DOHH2 (cell line): ENCODE data around the gene SPRY1.

Source experiments
- EZH2phosphoT487 ChIP-seq: fragments of 200-600 bp; sonication (generic); IDR thresholded peaks from 2 replicates; pipeline ENCODE4 v1.6.1; 2017; ENCODE audit warnings: borderline replicate concordance, mild to moderate bottlenecking, antibody characterized with exemption, low read length, moderate library complexity, mixed read lengths
- TF ChIP-seq, protein P1 (sequence below): fragments of 200-600 bp; sonication (generic); IDR thresholded peaks from one replicate; pipeline ENCODE4 v1.5.1; 2014; ENCODE audit warnings: antibody characterized with exemption, mild to moderate bottlenecking, low read depth, low read length; ENCODE audit not compliant: poor library complexity, severe bottlenecking

DNA sequence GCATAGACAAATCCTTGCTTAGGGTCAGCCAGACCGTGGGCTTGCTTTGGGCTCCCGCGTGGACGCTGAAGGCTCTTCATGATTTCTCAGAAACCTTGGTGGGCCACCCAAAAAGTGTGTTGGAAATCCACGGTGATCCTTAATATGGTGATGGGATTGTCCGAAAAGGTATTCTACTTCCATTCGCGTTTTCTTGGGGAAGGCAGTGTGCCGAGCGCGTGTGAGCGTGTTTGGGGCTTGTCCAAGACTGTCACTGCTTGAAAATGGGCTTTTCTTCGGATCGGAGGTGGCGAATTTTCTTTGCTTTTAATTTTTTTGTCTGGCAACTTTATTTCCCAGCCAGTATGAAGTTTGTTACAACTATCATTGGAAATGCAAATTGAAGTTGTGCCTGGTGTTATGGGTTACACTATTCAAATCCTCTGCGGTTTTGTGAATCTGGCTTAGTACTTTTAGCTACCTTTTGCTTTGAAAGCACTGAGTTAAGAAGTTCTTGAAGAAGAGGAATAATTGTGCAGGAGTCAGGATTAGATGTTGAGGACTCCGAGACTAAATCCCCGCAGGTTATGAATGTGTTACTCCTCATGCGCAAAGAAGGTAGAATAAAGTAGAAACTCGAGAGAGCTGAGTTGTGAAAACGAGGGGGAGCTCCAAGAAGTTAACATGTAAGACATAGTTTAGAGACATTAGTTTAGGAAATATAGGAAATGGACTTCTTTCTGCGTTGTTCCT is 3.2 kb downstream of the SPRY1 start:
- TF ChIP-seq, protein P1, sequence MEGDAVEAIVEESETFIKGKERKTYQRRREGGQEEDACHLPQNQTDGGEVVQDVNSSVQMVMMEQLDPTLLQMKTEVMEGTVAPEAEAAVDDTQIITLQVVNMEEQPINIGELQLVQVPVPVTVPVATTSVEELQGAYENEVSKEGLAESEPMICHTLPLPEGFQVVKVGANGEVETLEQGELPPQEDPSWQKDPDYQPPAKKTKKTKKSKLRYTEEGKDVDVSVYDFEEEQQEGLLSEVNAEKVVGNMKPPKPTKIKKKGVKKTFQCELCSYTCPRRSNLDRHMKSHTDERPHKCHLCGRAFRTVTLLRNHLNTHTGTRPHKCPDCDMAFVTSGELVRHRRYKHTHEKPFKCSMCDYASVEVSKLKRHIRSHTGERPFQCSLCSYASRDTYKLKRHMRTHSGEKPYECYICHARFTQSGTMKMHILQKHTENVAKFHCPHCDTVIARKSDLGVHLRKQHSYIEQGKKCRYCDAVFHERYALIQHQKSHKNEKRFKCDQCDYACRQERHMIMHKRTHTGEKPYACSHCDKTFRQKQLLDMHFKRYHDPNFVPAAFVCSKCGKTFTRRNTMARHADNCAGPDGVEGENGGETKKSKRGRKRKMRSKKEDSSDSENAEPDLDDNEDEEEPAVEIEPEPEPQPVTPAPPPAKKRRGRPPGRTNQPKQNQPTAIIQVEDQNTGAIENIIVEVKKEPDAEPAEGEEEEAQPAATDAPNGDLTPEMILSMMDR = no peak
- no peak for TF ChIP-seq EZH2phosphoT487
